ENCODE data around the gene NHERF1. TPM values are rescaled to one million over a fixed set of nuclear protein-coding genes. Genes with fewer than 3 reads are reported as not detected.

The NHERF1 gene
- total RNA-seq, 2 experiments from 2014 or later, result 284 to 377 TPM

- H3K4me3 Mint-ChIP-seq, result no peak overlapping the region
- CTCF ChIA-PET, result interaction anchor here (1.1 to 5.3 kb wide), 2 partner anchors 13 to 66 kb away, joined by 4 to 32 read pairs; partner anchors contain the start of gene RAB37
- peaks cover 13% of the 10 kb centered on the region for H3K4me1 Mint-ChIP-seq
- H3K36me3 Mint-ChIP-seq, result no peaks in the 10 kb centered on the region
- no peak overlapping the region for H3K27ac Mint-ChIP-seq
- H3K9me3 Mint-ChIP-seq (ENCODE audit: low read depth), result no peaks in the 10 kb centered on the region
- ATAC-seq (no peak), DNase-seq (no peak)
- peaks cover 39% of the 10 kb centered on the region for H3K27me3 Mint-ChIP-seq
These were observed 24.5 kb upstream of the NHERF1 start for GRCh38 chr17:74723891-74724290.

- Mint-ChIP-seq H3K27me3 (peaks cover 35% of the 10 kb centered on the region), H3K36me3 (no peaks in the 10 kb centered on the region), H3K4me1 (peaks cover 16% of the 10 kb centered on the region), H3K27ac (no peak overlapping the region), H3K9me3 (ENCODE audit: low read depth) (no peaks in the 10 kb centered on the region), H3K4me3 (no peak overlapping the region)
- ATAC-seq (no peak), DNase-seq (no peak)
- CTCF ChIA-PET, result interaction anchor here (0.5 to 5.3 kb wide), 6 partner anchors 12 to 404 kb away, joined by 3 to 32 read pairs (median 6); partner anchors contain the start of genes CD300LF and RAB37
These were observed 23.3 kb upstream of the NHERF1 start for GRCh38 chr17:74725111-74725510.

GRCh38 chr17:74728033-74728701 is 20.3 kb upstream of the NHERF1 start:
- DNase-seq, result no peak
- H3K27ac Mint-ChIP-seq, result no peak overlapping the region

GRCh38 chr17:74728702-74729075 is 19.7 kb upstream of the NHERF1 start:
- H3K27ac Mint-ChIP-seq, result no peak overlapping the region
- no peaks in the 10 kb centered on the region for H3K36me3 Mint-ChIP-seq
- ATAC-seq (no peak), DNase-seq (no peak)
- no peaks in the 10 kb centered on the region for H3K9me3 Mint-ChIP-seq (ENCODE audit: low read depth)
- peaks cover 14% of the 10 kb centered on the region for H3K27me3 Mint-ChIP-seq
- H3K4me3 Mint-ChIP-seq, result no peak overlapping the region
- CTCF ChIA-PET, result no interaction called here
- peaks cover 27% of the 10 kb centered on the region for H3K4me1 Mint-ChIP-seq

More at GRCh38 chr17:74728033-74728701, 20.3 kb upstream of the NHERF1 start:
- no peak for ATAC-seq
- Mint-ChIP-seq H3K4me1 (peaks cover 29% of the 10 kb centered on the region), H3K36me3 (no peaks in the 10 kb centered on the region), H3K27me3 (peaks cover 14% of the 10 kb centered on the region), H3K4me3 (no peak overlapping the region), H3K9me3 (ENCODE audit: low read depth) (no peaks in the 10 kb centered on the region)
- CTCF ChIA-PET, result no interaction called here

GRCh38 chr17:74729368-74729767 is 19.1 kb upstream of the NHERF1 start:
- no peaks in the 10 kb centered on the region for H3K9me3 Mint-ChIP-seq (ENCODE audit: low read depth)
- peaks cover 21% of the 10 kb centered on the region for H3K4me1 Mint-ChIP-seq
- H3K36me3 Mint-ChIP-seq, result no peaks in the 10 kb centered on the region
- no peak overlapping the region for H3K27ac Mint-ChIP-seq
- no peak for DNase-seq
- peaks cover 7% of the 10 kb centered on the region for H3K27me3 Mint-ChIP-seq
- ATAC-seq, result no peak
- H3K4me3 Mint-ChIP-seq, result no peak overlapping the region
- CTCF ChIA-PET, result interaction anchor here (0.6 to 2.0 kb wide), 4 partner anchors 9 to 72 kb away, joined by 3 to 8 read pairs (median 4); no protein-coding TSS in a partner anchor

- DNase-seq (no peak), ATAC-seq (no peak)
- no peaks in the 10 kb centered on the region for H3K36me3 Mint-ChIP-seq
- H3K9me3 Mint-ChIP-seq (ENCODE audit: low read depth), result no peaks in the 10 kb centered on the region
- H3K4me1 Mint-ChIP-seq, result peaks cover 19% of the 10 kb centered on the region
- peaks cover 9% of the 10 kb centered on the region for H3K27me3 Mint-ChIP-seq
- H3K27ac Mint-ChIP-seq, result no peak overlapping the region
- H3K4me3 Mint-ChIP-seq, result no peak overlapping the region
- CTCF ChIA-PET, result interaction anchor here (0.6 to 2.0 kb wide), 4 partner anchors 8 to 72 kb away, joined by 3 to 8 read pairs (median 4); no protein-coding TSS in a partner anchor
These were observed 18.6 kb upstream of the NHERF1 start for GRCh38 chr17:74729866-74730265.

- peaks cover 19% of the 10 kb centered on the region for H3K4me1 Mint-ChIP-seq
- peaks cover 10% of the 10 kb centered on the region for H3K27me3 Mint-ChIP-seq
- peak overlapping the region; percentile 58 for H3K27ac Mint-ChIP-seq
- peak overlapping the region; percentile 18 for H3K4me3 Mint-ChIP-seq
- H3K36me3 Mint-ChIP-seq, result no peaks in the 10 kb centered on the region
- peak; percentile 89 for DNase-seq
- peak; percentile 78 for ATAC-seq
- CTCF ChIA-PET, result interaction anchor here (0.9 to 2.0 kb wide), 4 partner anchors 15 to 73 kb away, joined by 3 to 8 read pairs (median 3); no protein-coding TSS in a partner anchor
- no peaks in the 10 kb centered on the region for H3K9me3 Mint-ChIP-seq (ENCODE audit: low read depth)
These were observed 17.7 kb upstream of the NHERF1 start for GRCh38 chr17:74730491-74731346.

- no peaks in the 10 kb centered on the region for H3K9me3 Mint-ChIP-seq (ENCODE audit: low read depth)
- CTCF ChIA-PET, result interaction anchor here (1.0 to 2.0 kb wide), 2 partner anchors 60 to 73 kb away, joined by 3 to 8 read pairs; no protein-coding TSS in a partner anchor
- H3K4me1 Mint-ChIP-seq, result peaks cover 21% of the 10 kb centered on the region
These were observed 17.2 kb upstream of the NHERF1 start for GRCh38 chr17:74731347-74731605.

GRCh38 chr17:74732042-74732867 is 16.2 kb upstream of the NHERF1 start:
- no peak for DNase-seq
- H3K4me1 Mint-ChIP-seq, result peaks cover 24% of the 10 kb centered on the region
- CTCF ChIA-PET, result interaction anchor here (1.6 kb wide), 1 partner anchor 75 kb away, joined by 7 read pairs; no protein-coding TSS in a partner anchor

More at GRCh38 chr17:74731347-74731605, 17.2 kb upstream of the NHERF1 start:
- Mint-ChIP-seq H3K27me3 (peaks cover 14% of the 10 kb centered on the region), H3K4me3 (no peak overlapping the region), H3K27ac (no peak overlapping the region), H3K36me3 (no peaks in the 10 kb centered on the region)
- no peak for DNase-seq
- ATAC-seq, result peak; percentile 1

GRCh38 chr17:74733365-74734122 is 14.9 kb upstream of the NHERF1 start:
- DNase-seq (no peak), ATAC-seq (no peak)
- Mint-ChIP-seq H3K9me3 (ENCODE audit: low read depth) (no peaks in the 10 kb centered on the region), H3K4me1 (peaks cover 34% of the 10 kb centered on the region), H3K4me3 (no peak overlapping the region), H3K27ac (no peak overlapping the region), H3K36me3 (no peaks in the 10 kb centered on the region), H3K27me3 (peaks cover 17% of the 10 kb centered on the region)
- CTCF ChIA-PET, result interaction anchor here (0.6 to 1.5 kb wide), 2 partner anchors 12 to 14 kb away, joined by 3 read pairs; no protein-coding TSS in a partner anchor

More at GRCh38 chr17:74732042-74732867, 16.2 kb upstream of the NHERF1 start:
- no peak overlapping the region for H3K27ac Mint-ChIP-seq
- no peaks in the 10 kb centered on the region for H3K36me3 Mint-ChIP-seq
- H3K4me3 Mint-ChIP-seq, result no peak overlapping the region
- peaks cover 17% of the 10 kb centered on the region for H3K27me3 Mint-ChIP-seq
- no peak for ATAC-seq
- no peaks in the 10 kb centered on the region for H3K9me3 Mint-ChIP-seq (ENCODE audit: low read depth)

GRCh38 chr17:74734256-74734655 is 14.2 kb upstream of the NHERF1 start:
- H3K4me1 Mint-ChIP-seq, result peaks cover 41% of the 10 kb centered on the region
- ATAC-seq (no peak), DNase-seq (no peak)
- no peak overlapping the region for H3K27ac Mint-ChIP-seq
- H3K27me3 Mint-ChIP-seq, result peaks cover 17% of the 10 kb centered on the region
- no peaks in the 10 kb centered on the region for H3K9me3 Mint-ChIP-seq (ENCODE audit: low read depth)
- CTCF ChIA-PET, result interaction anchor here (1.5 to 6.0 kb wide), 2 partner anchors 11 to 78 kb away, joined by 3 to 262 read pairs; no protein-coding TSS in a partner anchor
- no peak overlapping the region for H3K4me3 Mint-ChIP-seq
- H3K36me3 Mint-ChIP-seq, result peaks cover 3% of the 10 kb centered on the region
